Measurements from ENCODE around the gene RUNX2.

- no peak for TF ChIP-seq CTCF (IDR thresholded peaks at IDR 0.05)
- no peak for TF ChIP-seq POLR2A (IDR thresholded peaks at IDR 0.05)
Measured at GRCh38 chr6:45690846-45691245, 362.7 kb downstream of the RUNX2 start.

Data from testis (tissue), 2 donors.